A549 (cell line): ENCODE results near the gene APOBEC3H. TPM values are rescaled to one million over a fixed set of nuclear protein-coding genes. Genes with fewer than 3 reads are reported as not detected.

Experiments used
- ATAC-seq, 2 experiments: fragments of 200-7000 bp in 1 of 2; fragments of >200 bp in 1 of 2; cut with Nextera tagmentation in 1 of 2; cut with Tn5 transposase in 1 of 2; 3 replicates each; pipeline versions ENCODE4 v1.8.0 to v1.9.1; 2018 to 2020; ENCODE audit warnings: mild to moderate bottlenecking in 1 of 2, moderate library complexity in 1 of 2
- CTCF ChIA-PET: fragments of 300-600 bp; sonication (Branson Sonifier 250); formaldehyde crosslinking; extraction: SDS; loops from one replicate; lab custom pipeline; 2021; ENCODE audit warnings: antibody characterized with exemption, inconsistent platforms; lab: Yijun Ruan, JAX
- POLR2A ChIA-PET: fragments of 350-600 bp; formaldehyde crosslinking; extraction: SDS; loops from one replicate; lab custom pipeline; 2021; ENCODE audit warnings: antibody characterized with exemption, inconsistent platforms; lab: Yijun Ruan, JAX
- DNase-seq, 2 experiments: peaks; one replicate each; pipeline versions ENCODE4 v3.0.0 to v3.0.0-alpha.2; 2011 to 2016; ENCODE audit warnings: low read depth in 1 of 2, low spot score in 1 of 2
- FAIRE-seq: peaks from 2 replicates; lab custom pipeline; 2011; peaks lifted over from hg19 to GRCh38; lab: Jason Lieb, UNC
- H3K27ac ChIP-seq, 2 experiments: fragments of >200 bp; sonication (Bioruptor Twin); formaldehyde crosslinking; 3 replicates each; pipeline ENCODE4 v1.5.1; 2016 to 2017
- H3K4me1 ChIP-seq: fragments of >200 bp; sonication (Bioruptor Twin); formaldehyde crosslinking; 3 replicates; pipeline ENCODE4 v1.6.1; 2016
- H3K4me2 ChIP-seq: fragments of >200 bp; sonication (Bioruptor Twin); formaldehyde crosslinking; 3 replicates; pipeline ENCODE4 v1.6.1; 2016
- H3K4me3 ChIP-seq: fragments of >200 bp; sonication (Bioruptor Twin); formaldehyde crosslinking; 3 replicates; pipeline ENCODE4 v1.5.1; 2016
- H3K9me3 ChIP-seq: fragments of >200 bp; sonication (Bioruptor Twin); formaldehyde crosslinking; 3 replicates; pipeline ENCODE4 v1.6.1; 2016
- BCL3 ChIP-seq: fragments of >200 bp; sonication (Bioruptor Twin); formaldehyde crosslinking; IDR thresholded peaks from 3 replicates; pipeline ENCODE4 v1.6.1; 2016
- BHLHE40 ChIP-seq: IDR thresholded peaks from 2 replicates; pipeline ENCODE4 v1.6.1; 2012; ENCODE audit warnings: low read depth, low read length, inconsistent platforms
- CBX2 ChIP-seq: fragments of 200-600 bp; sonication (generic); IDR thresholded peaks from 2 replicates; pipeline ENCODE4 v1.6.1; 2016; ENCODE audit warnings: low read depth, mild to moderate bottlenecking, borderline replicate concordance
- CBX8 ChIP-seq: fragments of 200-600 bp; sonication (generic); IDR thresholded peaks from 2 replicates; pipeline ENCODE4 v1.6.1; 2016
- CHD2 ChIP-seq: fragments of 150-350 bp; IDR thresholded peaks from 2 replicates; pipeline ENCODE4 v1.6.1; 2014; ENCODE audit warnings: low read length; ENCODE audit not compliant: partially characterized antibody
- EHF ChIP-seq: fragments of 250-450 bp; sonication (Bioruptor Pico); IDR thresholded peaks from 2 replicates; pipeline ENCODE4 v1.5.0; 2020; ENCODE audit warnings: mild to moderate bottlenecking
- EHMT2 ChIP-seq: fragments of 200-600 bp; sonication (generic); IDR thresholded peaks from 2 replicates; pipeline ENCODE4 v1.6.1; 2016; ENCODE audit warnings: antibody characterized with exemption, low read depth, mild to moderate bottlenecking, moderate library complexity
- FOSL2 ChIP-seq, 2 experiments: fragments of 450-650 bp in 1 of 2; fragments of >200 bp in 1 of 2; sonication (Bioruptor Twin) in 1 of 2; formaldehyde crosslinking; IDR thresholded peaks; 2 replicates each; pipeline versions ENCODE4 v1.5.0 to v1.6.1; 2016 to 2020; ENCODE audit warnings: mild to moderate bottlenecking in 1 of 2, moderate library complexity in 1 of 2
- FOXS1 ChIP-seq: fragments of 250-450 bp; sonication (Bioruptor Pico); IDR thresholded peaks from 2 replicates; pipeline ENCODE4 v1.5.0; 2020; ENCODE audit warnings: mild to moderate bottlenecking, moderate library complexity
- GATA3 ChIP-seq: IDR thresholded peaks from 2 replicates; pipeline ENCODE4 v1.6.1; 2012; ENCODE audit warnings: borderline replicate concordance
- HDAC2 ChIP-seq: fragments of 200-600 bp; sonication (generic); IDR thresholded peaks from 2 replicates; pipeline ENCODE4 v1.6.1; 2016
- HMGXB4 ChIP-seq: fragments of 250-450 bp; sonication (Bioruptor Pico); IDR thresholded peaks from 2 replicates; pipeline ENCODE4 v1.5.0; 2021; ENCODE audit warnings: mild to moderate bottlenecking, moderate library complexity, borderline replicate concordance
- HOXB5 ChIP-seq: fragments of 250-450 bp; sonication (Bioruptor Pico); IDR thresholded peaks from 2 replicates; pipeline ENCODE4 v1.5.0; 2020; ENCODE audit warnings: mild to moderate bottlenecking, moderate library complexity
- JUNB ChIP-seq: fragments of >200 bp; sonication (Bioruptor Twin); formaldehyde crosslinking; IDR thresholded peaks from 2 replicates; pipeline ENCODE4 v1.6.1; 2016
- KDM1A ChIP-seq: fragments of 200-600 bp; sonication (generic); IDR thresholded peaks from 2 replicates; pipeline ENCODE4 v1.6.1; 2016; ENCODE audit warnings: low read depth, mild to moderate bottlenecking
- KDM5A ChIP-seq: fragments of 200-600 bp; sonication (generic); IDR thresholded peaks from 2 replicates; pipeline ENCODE4 v1.6.1; 2016; ENCODE audit warnings: antibody characterized with exemption, mild to moderate bottlenecking
- MAZ ChIP-seq: fragments of 150-350 bp; IDR thresholded peaks from 2 replicates; pipeline ENCODE4 v1.6.1; 2014; ENCODE audit warnings: antibody characterized with exemption, low read depth, low read length, borderline replicate concordance
- NFE2L2 ChIP-seq: fragments of 150-350 bp; conservative IDR thresholded peaks from 2 replicates; pipeline ENCODE4 v1.6.1; 2014; ENCODE audit warnings: low read length
- NPAS2 ChIP-seq: fragments of 250-450 bp; sonication (Bioruptor Pico); IDR thresholded peaks from 2 replicates; pipeline ENCODE4 v1.8.0; 2022; ENCODE audit warnings: mild to moderate bottlenecking, moderate library complexity, borderline replicate concordance
- NR3C1 ChIP-seq: fragments of >200 bp; sonication (Bioruptor Twin); formaldehyde crosslinking; IDR thresholded peaks from 3 replicates; pipeline ENCODE4 v1.6.1; 2017
- PBX3 ChIP-seq: IDR thresholded peaks from 2 replicates; pipeline ENCODE4 v1.6.1; 2012
- RARB ChIP-seq: fragments of 250-450 bp; sonication (Bioruptor Pico); IDR thresholded peaks from 2 replicates; pipeline ENCODE4 v1.8.0; 2021; ENCODE audit warnings: mild to moderate bottlenecking, moderate library complexity
- RCOR1 ChIP-seq: fragments of 150-350 bp; IDR thresholded peaks from 2 replicates; pipeline ENCODE4 v1.6.1; 2014; ENCODE audit warnings: antibody characterized with exemption, low read length, low read depth
- RFX5 ChIP-seq: fragments of 450-650 bp; IDR thresholded peaks from 2 replicates; pipeline ENCODE4 v1.7.1; 2014; ENCODE audit warnings: antibody characterized with exemption, mild to moderate bottlenecking, moderate library complexity
- ZNF302 ChIP-seq: fragments of 250-450 bp; sonication (Bioruptor Pico); IDR thresholded peaks from 2 replicates; pipeline ENCODE4 v1.9.0; 2021; ENCODE audit warnings: inconsistent platforms, mild to moderate bottlenecking, moderate library complexity
- WGBS: methylation state at CpG from one replicate; pipeline ENCODE4 v1.1.6; 2017; ENCODE audit errors: missing lambda C conversion rate; 5-methylcytosine and 5-hydroxymethylcytosine counted together
- polyA plus RNA-seq, 4 experiments: library from polyadenylated mRNA; depleted of rRNA in 3 of 4; stranded (reverse); fragments of >200 nt; fragmentation: RNase III in 1 of 4; extraction: RNeasy Plus Mini Kit Qiagen cat#74134 plus additional on column Dnase treatment in 1 of 4; gene quantifications; 2 replicates in 3 of 4; 3 replicates in 1 of 4; pipeline ENCODE4 v1.2.3, GENCODE V29; 2011 to 2017
- TF ChIP-seq, protein P1 (sequence below): fragments of >200 bp; sonication (Bioruptor Twin); formaldehyde crosslinking; IDR thresholded peaks from 3 replicates; pipeline ENCODE4 v1.5.1; 2016
- TF ChIP-seq, protein P2 (sequence below): fragments of 250-450 bp; sonication (Bioruptor Pico); IDR thresholded peaks from 2 replicates; pipeline ENCODE4 v1.5.0; 2020; ENCODE audit warnings: low read depth, mild to moderate bottlenecking, moderate library complexity

Gene APOBEC3H
- polyA plus RNA-seq, 2 of the 4 experiments (the other 2 are of a cell fraction): 0.39 to 0.43 TPM

GRCh38 chr22:39101226-39101625 is 4.2 kb downstream of the APOBEC3H start:
- H3K4me3 ChIP-seq: no peak overlapping the region
- no peak for ATAC-seq
- DNase-seq: no peak
- peaks cover 9% of the 10 kb centered on the region for H3K4me1 ChIP-seq
- no peak overlapping the region for H3K4me2 ChIP-seq
- FAIRE-seq: no peak
- ChIA-PET CTCF (interaction anchor here (0.9 kb wide), 1 partner anchor 232 kb away, joined by 3 read pairs; no protein-coding TSS in a partner anchor), POLR2A (no interaction called here)
- no peak overlapping the region for H3K27ac ChIP-seq
- no peaks in the 10 kb centered on the region for H3K9me3 ChIP-seq
- TF ChIP-seq RFX5 (no peak), JUNB (no peak), CBX2 (no peak), KDM1A (no peak)
- WGBS: 88% methylated on average over 4 of the region's 13 CpGs

GRCh38 chr22:39103431-39103830 is 6.4 kb downstream of the APOBEC3H start:
- no peak overlapping the region for H3K4me2 ChIP-seq
- no peak overlapping the region for H3K4me3 ChIP-seq
- WGBS: 71% methylated on average over 2 of the region's 2 CpGs
- TF ChIP-seq RARB (CRISPR knock-in tag): no peak
- no peak for TF ChIP-seq PBX3
- TF ChIP-seq CHD2: no peak
- no peak for TF ChIP-seq EHMT2
- FAIRE-seq (no peak), ATAC-seq (no peak), DNase-seq (no peak)
- no peak overlapping the region for H3K27ac ChIP-seq
- no peaks in the 10 kb centered on the region for H3K4me1 ChIP-seq
- POLR2A ChIA-PET: no interaction called here
- H3K9me3 ChIP-seq: no peaks in the 10 kb centered on the region
- CTCF ChIA-PET: interaction anchor here (1.7 kb wide), 1 partner anchor 18 kb away, joined by 7 read pairs; no protein-coding TSS in a partner anchor

DNA sequence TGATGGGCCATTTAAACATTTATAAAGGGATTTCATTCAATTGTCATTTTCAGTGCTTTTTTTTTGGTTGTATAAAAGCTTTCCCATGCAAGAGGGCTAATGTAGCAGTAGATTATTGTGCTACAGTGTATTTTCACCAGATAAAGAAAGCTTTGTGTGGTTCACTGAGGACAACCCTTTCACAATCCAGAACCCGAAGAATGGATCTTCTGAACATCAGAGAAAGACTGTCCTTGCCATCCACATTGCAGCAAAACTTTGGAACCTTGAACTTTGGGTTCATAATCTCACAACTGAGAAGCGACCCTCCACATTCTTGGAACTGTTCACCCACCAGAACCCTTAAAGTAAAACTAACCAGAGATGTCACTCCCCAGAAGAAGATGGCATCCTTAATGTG is 9.3 kb downstream of the APOBEC3H start:
- CTCF ChIA-PET: interaction anchor here (1.1 to 1.2 kb wide), 2 partner anchors 20 to 337 kb away, joined by 3 to 4 read pairs; no protein-coding TSS in a partner anchor

GRCh38 chr22:39108487-39108886 is 11.4 kb downstream of the APOBEC3H start:
- no peak overlapping the region for H3K4me2 ChIP-seq
- ChIA-PET POLR2A (no interaction called here), CTCF (interaction anchor here (0.7 to 1.2 kb wide), 2 partner anchors 11 to 135 kb away, joined by 3 read pairs; no protein-coding TSS in a partner anchor)
- no peak overlapping the region for H3K27ac ChIP-seq
- no peaks in the 10 kb centered on the region for H3K9me3 ChIP-seq
- 77% methylated on average over 4 of the region's 4 CpGs for WGBS
- no peak for ATAC-seq
- no peak overlapping the region for H3K4me3 ChIP-seq
- no peaks in the 10 kb centered on the region for H3K4me1 ChIP-seq
- DNase-seq: no peak
- no peak for FAIRE-seq
- TF ChIP-seq GATA3: no peak
- no peak for TF ChIP-seq EHF (CRISPR knock-in tag)
- TF ChIP-seq HMGXB4 (CRISPR knock-in tag): no peak
- no peak for TF ChIP-seq EHMT2
- TF ChIP-seq KDM5A: no peak
- no peak for TF ChIP-seq HDAC2
- no peak for TF ChIP-seq KDM1A
- no peak for TF ChIP-seq RCOR1
- TF ChIP-seq NR3C1: no peak
- TF ChIP-seq, protein P1, sequence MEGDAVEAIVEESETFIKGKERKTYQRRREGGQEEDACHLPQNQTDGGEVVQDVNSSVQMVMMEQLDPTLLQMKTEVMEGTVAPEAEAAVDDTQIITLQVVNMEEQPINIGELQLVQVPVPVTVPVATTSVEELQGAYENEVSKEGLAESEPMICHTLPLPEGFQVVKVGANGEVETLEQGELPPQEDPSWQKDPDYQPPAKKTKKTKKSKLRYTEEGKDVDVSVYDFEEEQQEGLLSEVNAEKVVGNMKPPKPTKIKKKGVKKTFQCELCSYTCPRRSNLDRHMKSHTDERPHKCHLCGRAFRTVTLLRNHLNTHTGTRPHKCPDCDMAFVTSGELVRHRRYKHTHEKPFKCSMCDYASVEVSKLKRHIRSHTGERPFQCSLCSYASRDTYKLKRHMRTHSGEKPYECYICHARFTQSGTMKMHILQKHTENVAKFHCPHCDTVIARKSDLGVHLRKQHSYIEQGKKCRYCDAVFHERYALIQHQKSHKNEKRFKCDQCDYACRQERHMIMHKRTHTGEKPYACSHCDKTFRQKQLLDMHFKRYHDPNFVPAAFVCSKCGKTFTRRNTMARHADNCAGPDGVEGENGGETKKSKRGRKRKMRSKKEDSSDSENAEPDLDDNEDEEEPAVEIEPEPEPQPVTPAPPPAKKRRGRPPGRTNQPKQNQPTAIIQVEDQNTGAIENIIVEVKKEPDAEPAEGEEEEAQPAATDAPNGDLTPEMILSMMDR: no peak
- no peak for TF ChIP-seq CBX8
- TF ChIP-seq MAZ: no peak
- TF ChIP-seq, protein P2, sequence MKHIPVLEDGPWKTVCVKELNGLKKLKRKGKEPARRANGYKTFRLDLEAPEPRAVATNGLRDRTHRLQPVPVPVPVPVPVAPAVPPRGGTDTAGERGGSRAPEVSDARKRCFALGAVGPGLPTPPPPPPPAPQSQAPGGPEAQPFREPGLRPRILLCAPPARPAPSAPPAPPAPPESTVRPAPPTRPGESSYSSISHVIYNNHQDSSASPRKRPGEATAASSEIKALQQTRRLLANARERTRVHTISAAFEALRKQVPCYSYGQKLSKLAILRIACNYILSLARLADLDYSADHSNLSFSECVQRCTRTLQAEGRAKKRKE (CRISPR knock-in tag): no peak
- TF ChIP-seq FOXS1 (CRISPR knock-in tag): no peak
- TF ChIP-seq BCL3: no peak
- TF ChIP-seq BHLHE40: no peak
- TF ChIP-seq FOSL2 (IDR thresholded peaks at IDR 0.05): no peak
- TF ChIP-seq FOSL2 (CRISPR knock-in tag; IDR thresholded peaks at IDR 0.05): no peak
- no peak for TF ChIP-seq HOXB5 (CRISPR knock-in tag)

More for the DNA sequence above, 9.3 kb downstream of the APOBEC3H start:
- DNase-seq: no peak
- H3K4me3 ChIP-seq: no peak overlapping the region
- H3K27ac ChIP-seq: no peak overlapping the region
- H3K4me2 ChIP-seq: no peak overlapping the region
- POLR2A ChIA-PET: no interaction called here
- ATAC-seq: no peak
- no peaks in the 10 kb centered on the region for H3K9me3 ChIP-seq
- FAIRE-seq: no peak
- 44% methylated on average over 2 of the region's 2 CpGs for WGBS
- TF ChIP-seq MAZ (no peak), ZNF302 (CRISPR knock-in tag) (no peak), NPAS2 (no peak), NFE2L2 (no peak)
- no peaks in the 10 kb centered on the region for H3K4me1 ChIP-seq
